Subcutaneous abdominal adipose tissue (tissue), 5 donors: ENCODE measurements around the gene ANKRD52.
A peak's percentile ranks its signal among the peaks of the same experiment; 100 is the strongest.
"Not testable (repeated sequence)": the region's sequence is repeated elsewhere in the genome, so short reads cannot be mapped to it uniquely, and the experiment has no call there.

Experiments used
- H3K27ac ChIP-seq: one replicate; pipeline ENCODE4 v1.7.0; 2013; ENCODE audit warnings: low read depth, mild to moderate bottlenecking, inconsistent platforms, low read length, moderate library complexity
- H3K27me3 ChIP-seq, 5 donors: one replicate each; pipeline ENCODE4 v1.7.0; 2013; ENCODE audit warnings: low read length in 5 of 5, inconsistent platforms in 1 of 5; ENCODE audit not compliant: control insufficient read depth in 5 of 5, insufficient read depth in 4 of 5
- H3K36me3 ChIP-seq, 5 donors: one replicate each; pipeline ENCODE4 v1.7.0; 2013; ENCODE audit warnings: low read length in 5 of 5; ENCODE audit not compliant: control insufficient read depth in 5 of 5, insufficient read depth in 5 of 5
- H3K4me1 ChIP-seq, 5 donors: one replicate each; pipeline ENCODE4 v1.7.0; 2013; ENCODE audit warnings: low read length in 5 of 5, mild to moderate bottlenecking in 3 of 5, moderate library complexity in 1 of 5; ENCODE audit not compliant: control insufficient read depth in 5 of 5, insufficient read depth in 5 of 5
- H3K4me3 ChIP-seq, 5 donors: one replicate each; pipeline ENCODE4 v1.7.0; 2013; ENCODE audit warnings: low read length in 5 of 5, low read depth in 1 of 5
- H3K9ac ChIP-seq, 5 donors: one replicate each; pipeline ENCODE4 v1.7.0; 2013; ENCODE audit warnings: low read length in 5 of 5, mild to moderate bottlenecking in 4 of 5, moderate library complexity in 3 of 5
- H3K9me3 ChIP-seq, 5 donors: one replicate each; pipeline ENCODE4 v1.7.0; 2013; ENCODE audit warnings: low read length in 5 of 5; ENCODE audit not compliant: control insufficient read depth in 5 of 5
- donor health status: healthy.
- donor health status: healthy.
- donor health status: healthy.
- donor health status: healthy.
- donor health status: healthy.

Gene ANKRD52

DNA sequence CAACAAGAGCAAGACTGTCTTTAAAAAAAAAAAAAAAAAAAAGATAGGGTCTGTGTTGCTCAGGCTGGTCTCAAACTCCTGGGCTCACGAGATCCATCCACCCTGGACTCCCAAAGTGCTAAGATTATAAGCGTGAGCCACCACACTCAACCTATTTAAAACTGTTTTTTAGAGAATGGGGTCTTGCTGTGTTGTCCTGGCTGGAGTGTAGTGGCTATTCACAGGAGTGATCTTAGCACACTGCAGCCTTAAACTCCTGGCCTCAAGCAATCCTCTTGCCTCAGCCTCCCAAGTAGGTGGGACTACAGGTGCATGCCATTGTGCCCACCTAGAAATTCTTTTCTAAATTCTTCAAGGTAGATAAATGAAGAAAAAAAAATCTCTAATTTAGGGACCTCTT, 16.1 kb upstream of the ANKRD52 start:
- H3K36me3 ChIP-seq: peaks cover 30 to 90% (median 81%) of the 10 kb centered on the region in 5 donors
- no peaks in the 10 kb centered on the region for H3K4me1 ChIP-seq
- no peaks in the 10 kb centered on the region for H3K9me3 ChIP-seq
- H3K27me3 ChIP-seq: no peaks in the 10 kb centered on the region
- H3K4me3 ChIP-seq: no peak overlapping the region
- H3K27ac ChIP-seq: no peak overlapping the region
- H3K9ac ChIP-seq: no peak overlapping the region

DNA sequence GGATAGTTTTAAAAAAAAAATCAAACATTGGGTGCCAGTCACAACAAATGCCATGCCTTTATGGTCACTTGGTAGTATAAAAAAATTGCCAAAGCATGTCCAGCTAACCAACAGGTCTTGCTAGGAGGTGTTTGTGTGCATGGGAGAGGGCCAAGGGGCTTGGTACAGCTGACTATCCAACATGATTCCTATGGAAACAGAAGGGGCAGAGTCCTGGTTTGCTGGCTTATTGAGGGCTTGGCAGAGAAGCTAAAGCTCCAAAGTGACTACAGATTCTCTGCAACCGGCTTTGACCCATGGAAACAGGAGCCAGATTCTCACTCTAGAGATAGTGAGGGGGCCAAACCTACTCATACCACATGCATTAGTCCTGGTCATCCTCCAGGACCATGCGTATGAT, 14.3 kb upstream of the ANKRD52 start:
- H3K27ac ChIP-seq, H3K4me3 ChIP-seq, H3K4me1 ChIP-seq, H3K27me3 ChIP-seq, H3K9ac ChIP-seq, H3K9me3 ChIP-seq: not testable (repeated sequence)
- peaks cover 28 to 75% (median 68%) of the 10 kb centered on the region in 5 donors for H3K36me3 ChIP-seq

DNA sequence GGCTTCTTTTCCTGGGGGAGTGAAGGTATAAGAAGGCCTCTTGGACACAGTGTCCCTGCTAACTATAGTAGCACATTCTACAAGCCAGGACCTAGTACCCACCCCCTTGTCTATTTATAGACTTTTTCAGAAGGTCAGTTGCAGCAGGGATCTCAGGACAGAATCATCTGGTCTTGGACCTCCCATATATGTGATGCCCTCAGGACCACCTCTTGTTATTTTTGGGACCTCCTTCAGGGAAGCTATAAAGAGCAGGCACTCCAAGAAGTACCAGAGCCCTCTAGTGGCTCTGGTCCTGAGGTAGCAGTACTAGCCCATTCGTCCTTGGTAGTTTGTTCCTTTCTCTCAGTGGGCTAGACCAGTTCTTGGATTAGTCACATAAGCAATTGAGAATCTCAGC, 12.8 kb upstream of the ANKRD52 start:
- Histone ChIP-seq H3K36me3 (peaks cover 25 to 66% (median 61%) of the 10 kb centered on the region in 5 donors), H3K9me3 (no peaks in the 10 kb centered on the region), H3K27me3 (no peaks in the 10 kb centered on the region), H3K9ac (no peak overlapping the region), H3K27ac (no peak overlapping the region), H3K4me3 (no peak overlapping the region), H3K4me1 (peaks cover 3 to 17% (median 14%) of the 10 kb centered on the region in 5 donors)

GRCh38 chr12:56267443-56268071, 9.4 kb upstream of the ANKRD52 start:
- Histone ChIP-seq H3K27me3 (no peaks in the 10 kb centered on the region), H3K9me3 (no peaks in the 10 kb centered on the region), H3K36me3 (peaks cover 11 to 31% (median 28%) of the 10 kb centered on the region in 5 donors), H3K9ac (peak overlapping the region in 3 of 5 donors; percentile 75 to 79 (median 78)), H3K4me1 (peaks cover 3 to 17% (median 14%) of the 10 kb centered on the region in 5 donors), H3K4me3 (peak overlapping the region; percentile 59 to 93 (median 82)), H3K27ac (peak overlapping the region; percentile 82)

DNA sequence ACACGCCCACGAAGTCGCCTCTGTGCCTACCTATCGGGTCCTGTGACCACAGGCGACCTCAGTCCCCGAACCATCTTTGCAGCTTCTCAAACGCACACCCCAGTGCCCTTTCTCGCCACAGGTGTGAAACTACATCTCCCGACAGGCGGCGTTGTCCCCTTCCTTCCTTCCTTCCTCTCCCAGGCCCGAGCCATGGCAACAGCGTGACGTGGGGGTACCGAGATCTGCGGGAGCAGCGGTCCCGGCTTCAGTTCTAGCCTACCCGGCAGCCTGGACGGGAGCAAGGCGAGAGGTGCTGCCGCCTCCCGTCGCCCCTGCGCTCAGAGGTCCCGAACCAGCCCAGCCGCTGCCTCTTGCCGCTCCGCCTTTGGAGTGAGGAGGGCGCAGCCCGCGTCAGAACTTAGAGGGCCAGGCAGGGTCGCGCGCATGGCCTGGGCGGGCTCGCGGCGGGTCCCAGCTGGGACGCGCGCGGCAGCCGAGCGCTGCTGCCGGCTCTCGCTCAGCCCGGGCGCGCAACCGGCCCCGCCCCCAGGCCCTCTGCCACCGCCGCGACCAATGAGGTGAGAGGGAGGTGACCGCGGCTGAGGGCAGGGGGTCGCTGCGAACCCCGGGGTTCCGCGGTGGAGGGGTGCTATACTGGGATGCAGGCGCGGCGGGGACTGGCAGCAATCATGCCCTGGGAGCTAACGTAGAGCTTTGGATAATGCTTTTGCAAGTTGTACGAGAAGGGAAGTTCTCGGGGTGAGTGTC, 8.7 kb upstream of the ANKRD52 start, which contains the start of gene COQ10A:
COQ10A (plus strand) TSS at position 250 of the 750 bp plus-strand sequence; CDS start at position 427, 177 bp downstream.
- Histone ChIP-seq H3K27me3 (no peaks in the 10 kb centered on the region), H3K9me3 (no peaks in the 10 kb centered on the region)

DNA sequence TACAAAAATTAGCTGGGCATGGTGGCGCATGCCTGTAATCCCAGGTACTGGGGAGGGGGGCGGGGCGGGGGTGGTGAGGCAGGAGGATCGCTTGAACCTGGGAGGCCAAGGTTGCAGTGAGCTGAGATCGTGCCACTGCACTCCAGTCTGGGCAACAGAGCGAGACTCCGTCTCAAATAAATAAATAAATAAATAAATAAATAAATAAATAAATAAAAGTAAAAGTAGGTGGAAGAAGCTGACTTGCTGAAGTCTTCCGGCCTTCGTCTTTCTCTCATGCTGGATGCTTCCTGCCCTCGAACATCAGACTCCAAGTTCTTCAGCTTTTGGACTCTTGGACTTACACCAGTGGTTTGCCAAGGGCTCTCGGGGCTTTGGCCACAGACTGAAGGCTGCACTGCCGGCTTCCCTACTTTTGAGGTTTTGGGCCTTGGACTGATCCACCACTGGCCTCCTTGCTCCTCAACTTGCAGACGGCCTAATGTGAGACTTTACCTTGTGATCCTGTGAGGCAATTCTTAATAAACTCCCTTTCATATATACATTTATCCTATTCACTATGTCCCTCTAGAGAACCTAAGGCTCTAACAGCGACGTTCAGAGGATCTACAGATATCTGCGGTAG, 8.0 kb upstream of the ANKRD52 start:
- Histone ChIP-seq H3K9ac (peak overlapping the region; percentile 17 to 79 (median 72)), H3K36me3 (peaks cover 7 to 18% (median 14%) of the 10 kb centered on the region in 5 donors), H3K4me3 (peak overlapping the region; percentile 75 to 93 (median 82)), H3K27ac (peak overlapping the region; percentile 82), H3K4me1 (peaks cover 3 to 17% (median 14%) of the 10 kb centered on the region in 5 donors)
- not testable (repeated sequence) for H3K9me3 ChIP-seq, H3K27me3 ChIP-seq

More for the DNA sequence above, 8.7 kb upstream of the ANKRD52 start, which contains the start of gene COQ10A:
- Histone ChIP-seq H3K4me3 (peak within 1 kb of the TSS; percentile 75 to 93 (median 82)), H3K9ac (peak within 1 kb of the TSS; percentile 17 to 79 (median 75)), H3K4me1 (peaks cover 3 to 17% (median 14%) of the 10 kb centered on the region in 5 donors), H3K27ac (peak within 1 kb of the TSS; percentile 82), H3K36me3 (peaks cover 11 to 24% (median 21%) of the 10 kb centered on the region in 5 donors)

GRCh38 chr12:56262955-56263354, 4.8 kb upstream of the ANKRD52 start:
- not testable (repeated sequence) for H3K4me3 ChIP-seq, H3K27me3 ChIP-seq, H3K9ac ChIP-seq, H3K27ac ChIP-seq, H3K9me3 ChIP-seq, H3K36me3 ChIP-seq
- peaks cover 3 to 26% (median 22%) of the 10 kb centered on the region in 5 donors for H3K4me1 ChIP-seq

DNA sequence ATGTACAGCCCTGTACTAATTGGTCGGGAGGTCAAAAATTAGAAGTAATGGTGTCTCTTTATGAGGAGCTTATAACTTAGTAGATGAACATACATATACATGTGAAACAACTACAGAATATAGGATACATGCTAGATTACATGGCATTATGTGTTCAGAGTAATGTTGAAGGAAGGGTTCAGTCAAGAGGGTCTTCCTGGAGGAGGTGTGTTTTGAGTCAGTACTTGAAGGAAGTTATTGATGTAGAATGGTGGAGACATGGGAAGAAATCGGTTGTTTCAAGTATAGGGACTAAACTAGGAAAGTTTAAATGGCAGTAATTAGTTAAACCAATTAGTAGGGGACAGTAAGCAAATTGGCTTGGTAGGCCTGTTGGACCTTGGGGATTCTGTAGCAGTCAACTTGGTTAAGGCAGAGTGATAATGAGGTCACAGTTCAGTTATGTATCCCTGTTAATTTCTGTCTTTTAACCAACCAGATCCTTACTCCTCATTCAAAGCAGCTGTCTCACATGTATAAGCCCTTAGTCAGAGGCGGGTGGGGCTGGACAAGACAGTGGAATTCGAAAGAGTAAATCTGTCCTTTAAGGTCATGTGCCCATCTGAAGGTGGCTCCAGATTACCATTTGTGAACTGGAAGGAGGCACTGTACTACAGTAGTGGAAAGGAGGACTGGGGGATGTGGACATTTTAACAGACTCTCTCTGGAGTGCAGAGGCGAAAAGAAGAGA, 3.5 kb upstream of the ANKRD52 start:
- H3K4me3 ChIP-seq: no peak overlapping the region
- H3K27me3 ChIP-seq: no peaks in the 10 kb centered on the region
- no peak overlapping the region for H3K27ac ChIP-seq

DNA sequence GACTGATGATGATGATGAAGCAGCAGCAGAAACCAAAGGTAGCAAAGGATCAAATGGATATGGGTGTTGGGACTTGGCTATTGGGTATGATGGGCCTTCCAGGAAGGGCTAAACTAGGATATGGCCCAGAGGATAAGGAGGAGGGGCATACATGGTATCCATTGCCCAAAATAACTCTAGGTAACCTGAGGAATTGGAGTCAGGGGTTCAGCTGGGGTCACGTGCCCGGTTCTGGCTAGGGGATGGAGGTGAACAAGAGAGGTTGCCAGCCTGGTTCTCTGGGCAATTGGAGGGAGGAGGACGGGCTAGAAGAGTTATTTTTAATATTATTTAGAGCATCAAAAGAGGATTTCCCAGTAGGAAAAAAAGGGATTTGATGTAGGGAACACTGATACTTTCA, 2.7 kb upstream of the ANKRD52 start:
- no peak overlapping the region for H3K27ac ChIP-seq
- no peaks in the 10 kb centered on the region for H3K9me3 ChIP-seq
- peaks cover 0 to 10% (median 6%) of the 10 kb centered on the region in 5 donors for H3K36me3 ChIP-seq
- H3K27me3 ChIP-seq: no peaks in the 10 kb centered on the region
- no peak overlapping the region for H3K9ac ChIP-seq
- H3K4me3 ChIP-seq: no peak overlapping the region
- peaks cover 5 to 26% (median 25%) of the 10 kb centered on the region in 5 donors for H3K4me1 ChIP-seq

More for the DNA sequence above, 3.5 kb upstream of the ANKRD52 start:
- H3K4me1 ChIP-seq: peaks cover 8 to 25% (median 24%) of the 10 kb centered on the region in 5 donors
- no peaks in the 10 kb centered on the region for H3K9me3 ChIP-seq
- H3K9ac ChIP-seq: no peak overlapping the region
- H3K36me3 ChIP-seq: peaks cover 0 to 4% (median 3%) of the 10 kb centered on the region in 5 donors
